HepG2 (cell line): Measurements from ENCODE around the gene SHROOM1. TPM values are rescaled to one million over a fixed set of nuclear protein-coding genes. Genes with fewer than 3 reads are reported as not detected.

Experiments used
- GPN1 ChIP-seq: sonication (generic); formaldehyde crosslinking; IDR thresholded peaks from 2 replicates; pipeline ENCODE4 v1.5.1; 2020; ENCODE audit warnings: missing genetic modification reagents, borderline replicate concordance
- HNF4A ChIP-seq: sonication (generic); formaldehyde crosslinking; IDR thresholded peaks from 2 replicates; pipeline ENCODE4 v1.4.0; 2020; ENCODE audit warnings: missing genetic modification reagents
- HNRNPH1 ChIP-seq: fragments of 200-400 bp; formaldehyde crosslinking; optimal IDR thresholded peaks from 2 replicates; pipeline ENCODE3; 2017; ENCODE audit warnings: mild to moderate bottlenecking, low read depth, low read length
- KLF11 ChIP-seq: IDR thresholded peaks from 2 replicates; pipeline ENCODE4 v1.6.1; 2016; ENCODE audit warnings: missing compliant biosample characterization
- MAF1 ChIP-seq: sonication (generic); formaldehyde crosslinking; IDR thresholded peaks from 2 replicates; pipeline ENCODE4 v1.5.0; 2020; ENCODE audit warnings: missing genetic modification reagents, borderline replicate concordance
- PPARG ChIP-seq: conservative IDR thresholded peaks from 2 replicates; pipeline ENCODE4 v1.6.1; 2016; ENCODE audit warnings: missing biosample characterization, missing genetic modification reagents
- SIN3B ChIP-seq: fragments of 150-350 bp; IDR thresholded peaks from 2 replicates; pipeline ENCODE4 v1.6.1; 2014; ENCODE audit warnings: low read length
- SMAD1 ChIP-seq: sonication (generic); formaldehyde crosslinking; IDR thresholded peaks from 2 replicates; pipeline ENCODE4 v1.4.0; 2020; ENCODE audit warnings: missing genetic modification reagents, low read depth, mild to moderate bottlenecking, borderline replicate concordance
- SMARCE1 ChIP-seq: fragments of 450-650 bp; IDR thresholded peaks from 2 replicates; pipeline ENCODE4 v1.6.1; 2017; ENCODE audit warnings: borderline replicate concordance
- TEAD3 ChIP-seq: optimal IDR thresholded peaks from 2 replicates; pipeline ENCODE3; 2016; ENCODE audit warnings: borderline replicate concordance
- ZMAT3 ChIP-seq: sonication (generic); formaldehyde crosslinking; conservative IDR thresholded peaks from 2 replicates; pipeline ENCODE4 v1.7.0; 2021; ENCODE audit warnings: missing genetic modification reagents
- ZNF225 ChIP-seq: sonication (generic); formaldehyde crosslinking; IDR thresholded peaks from 2 replicates; pipeline ENCODE4 v1.4.0; 2020; ENCODE audit warnings: mild to moderate bottlenecking, missing genetic modification reagents
- ZNF256 ChIP-seq: sonication (generic); formaldehyde crosslinking; conservative IDR thresholded peaks from 2 replicates; pipeline ENCODE4 v1.4.0; 2020; ENCODE audit warnings: missing genetic modification reagents
- ZNF431 ChIP-seq: sonication (generic); formaldehyde crosslinking; IDR thresholded peaks from 2 replicates; pipeline ENCODE4 v1.9.0; 2022; ENCODE audit warnings: missing genetic modification reagents, low read depth, mild to moderate bottlenecking, borderline replicate concordance
- ZNF543 ChIP-seq: sonication (generic); formaldehyde crosslinking; IDR thresholded peaks from 2 replicates; pipeline ENCODE4 v1.4.0; 2020; ENCODE audit warnings: mild to moderate bottlenecking, missing genetic modification reagents
- ZNF614 ChIP-seq: IDR thresholded peaks from 2 replicates; pipeline ENCODE4 v1.6.1; 2018; ENCODE audit warnings: missing biosample characterization, missing genetic modification reagents, inconsistent platforms, borderline replicate concordance
- ZNF781 ChIP-seq: sonication (generic); formaldehyde crosslinking; IDR thresholded peaks from 2 replicates; pipeline ENCODE4 v1.5.1; 2020; ENCODE audit warnings: borderline replicate concordance, mild to moderate bottlenecking, missing genetic modification reagents; ENCODE audit errors: not compliant biosample characterization
- ZNF83 ChIP-seq: sonication (generic); formaldehyde crosslinking; IDR thresholded peaks from 2 replicates; pipeline ENCODE4 v1.4.0; 2020; ENCODE audit warnings: missing genetic modification reagents, mild to moderate bottlenecking, borderline replicate concordance
- polyA plus RNA-seq, 8 experiments: library from polyadenylated mRNA; depleted of rRNA in 3 of 8; stranded (reverse) in 7 of 8; unstranded in 1 of 8; fragments of >200 nt; fragmentation: Illumina TruSeq in 4 of 8; extraction: Trizol in 4 of 8; gene quantifications; 2 replicates each; pipeline versions ENCODE4 v1.2.1 to v1.2.3, GENCODE V29; 2011 to 2016; ENCODE audit warnings: low read depth in 4 of 8, missing spikeins in 1 of 8, mixed read lengths in 1 of 8; ENCODE audit not compliant: insufficient read depth in 1 of 8
- total RNA-seq, 5 experiments: library from RNA; depleted of rRNA; stranded (reverse); fragments of >200 nt; fragmentation: Illumina TruSeq; extraction: Trizol; gene quantifications; 2 replicates each; pipeline ENCODE4 v1.2.3, GENCODE V29; 2016; ENCODE audit warnings: low read depth in 1 of 5
- TF ChIP-seq, protein P1 (sequence below): sonication (generic); formaldehyde crosslinking; IDR thresholded peaks from 2 replicates; pipeline ENCODE4 v1.4.0; 2020; ENCODE audit warnings: missing genetic modification reagents, borderline replicate concordance
- TF ChIP-seq, protein P2 (sequence below): IDR thresholded peaks from 2 replicates; pipeline ENCODE4 v1.6.1; 2012; ENCODE audit warnings: inconsistent platforms
- TF ChIP-seq, protein P3 (sequence below): sonication (generic); formaldehyde crosslinking; IDR thresholded peaks from 2 replicates; pipeline ENCODE4 v1.5.0; 2020; ENCODE audit warnings: mild to moderate bottlenecking, missing genetic modification reagents
- TF ChIP-seq, protein P4 (sequence below): IDR thresholded peaks from 2 replicates; pipeline ENCODE4 v1.4.0; 2020; ENCODE audit warnings: mild to moderate bottlenecking, missing genetic modification reagents
- TF ChIP-seq, protein P5 (sequence below): sonication (generic); formaldehyde crosslinking; IDR thresholded peaks from 2 replicates; pipeline ENCODE4 v1.8.0; 2022; ENCODE audit warnings: missing genetic modification reagents, low read depth, mild to moderate bottlenecking, borderline replicate concordance

The SHROOM1 gene
- total and polyA plus RNA-seq, 2 of the 13 experiments (the other 11 are each of a cell fraction or from before 2014, with no cell fraction given) = 18.2 to 25.7 TPM

DNA sequence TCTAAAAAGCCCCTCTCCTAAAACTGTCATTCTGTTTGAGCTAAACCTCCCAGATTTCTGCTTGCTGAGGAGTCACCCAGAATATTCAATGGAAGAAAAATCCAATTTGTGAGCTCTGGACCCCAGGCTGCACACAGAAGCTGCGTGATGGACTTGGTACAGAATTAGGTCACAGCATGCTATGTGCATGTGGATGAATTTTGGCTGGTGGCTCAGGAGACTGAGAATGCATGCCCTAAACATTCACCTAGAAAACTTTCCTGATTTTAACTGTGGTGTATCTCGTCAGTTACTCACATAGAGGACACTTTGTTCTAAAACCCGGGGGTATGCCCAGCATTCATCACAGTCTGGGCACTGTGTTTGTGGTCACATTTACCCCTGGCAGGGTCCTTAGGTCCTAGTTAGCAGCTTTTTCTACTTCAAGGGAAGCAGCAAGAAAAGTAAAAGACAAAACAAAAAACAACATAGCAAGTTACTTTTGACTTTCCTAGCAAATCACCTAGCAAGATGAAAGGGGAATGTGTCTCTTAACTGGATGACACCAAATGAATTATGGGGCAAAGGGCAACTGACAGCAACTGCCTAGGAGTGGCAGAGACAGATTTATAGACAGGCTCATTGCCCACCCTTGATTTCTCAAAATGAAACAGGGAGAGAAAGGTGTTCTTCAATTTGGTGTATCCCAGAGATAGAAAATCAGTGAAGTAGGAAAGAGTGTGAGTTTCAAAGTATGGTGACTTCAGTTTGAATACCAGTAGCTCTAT is 8.3 kb upstream of the SHROOM1 start (continued):
- TF ChIP-seq, protein P1, sequence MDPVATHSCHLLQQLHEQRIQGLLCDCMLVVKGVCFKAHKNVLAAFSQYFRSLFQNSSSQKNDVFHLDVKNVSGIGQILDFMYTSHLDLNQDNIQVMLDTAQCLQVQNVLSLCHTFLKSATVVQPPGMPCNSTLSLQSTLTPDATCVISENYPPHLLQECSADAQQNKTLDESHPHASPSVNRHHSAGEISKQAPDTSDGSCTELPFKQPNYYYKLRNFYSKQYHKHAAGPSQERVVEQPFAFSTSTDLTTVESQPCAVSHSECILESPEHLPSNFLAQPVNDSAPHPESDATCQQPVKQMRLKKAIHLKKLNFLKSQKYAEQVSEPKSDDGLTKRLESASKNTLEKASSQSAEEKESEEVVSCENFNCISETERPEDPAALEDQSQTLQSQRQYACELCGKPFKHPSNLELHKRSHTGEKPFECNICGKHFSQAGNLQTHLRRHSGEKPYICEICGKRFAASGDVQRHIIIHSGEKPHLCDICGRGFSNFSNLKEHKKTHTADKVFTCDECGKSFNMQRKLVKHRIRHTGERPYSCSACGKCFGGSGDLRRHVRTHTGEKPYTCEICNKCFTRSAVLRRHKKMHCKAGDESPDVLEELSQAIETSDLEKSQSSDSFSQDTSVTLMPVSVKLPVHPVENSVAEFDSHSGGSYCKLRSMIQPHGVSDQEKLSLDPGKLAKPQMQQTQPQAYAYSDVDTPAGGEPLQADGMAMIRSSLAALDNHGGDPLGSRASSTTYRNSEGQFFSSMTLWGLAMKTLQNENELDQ (CRISPR knock-in tag) = no peak
- TF ChIP-seq, protein P2, sequence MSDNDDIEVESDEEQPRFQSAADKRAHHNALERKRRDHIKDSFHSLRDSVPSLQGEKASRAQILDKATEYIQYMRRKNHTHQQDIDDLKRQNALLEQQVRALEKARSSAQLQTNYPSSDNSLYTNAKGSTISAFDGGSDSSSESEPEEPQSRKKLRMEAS = no peak; the same call in 1 of the 2 replicates
- TF ChIP-seq ZNF225 (CRISPR knock-in tag) (no peak), TEAD3 (CRISPR knock-in tag) (peak; percentile 70), MAF1 (CRISPR knock-in tag) (no peak), KLF11 (CRISPR knock-in tag) (no peak), SIN3B (no peak), HNRNPH1 (no peak), HNF4A (peak; percentile 84), PPARG (CRISPR knock-in tag) (peak; percentile 68), ZMAT3 (no peak), SMARCE1 (no peak), ZNF543 (CRISPR knock-in tag) (no peak), ZNF781 (no peak), SMAD1 (CRISPR knock-in tag) (no peak), ZNF83 (no peak), ZNF256 (CRISPR knock-in tag) (no peak), ZNF431 (CRISPR knock-in tag) (no peak), ZNF614 (0 out of 2 replicates have a peak, but pooled peaks have one; percentile 20), GPN1 (CRISPR knock-in tag) (no peak)
- TF ChIP-seq, protein P3, sequence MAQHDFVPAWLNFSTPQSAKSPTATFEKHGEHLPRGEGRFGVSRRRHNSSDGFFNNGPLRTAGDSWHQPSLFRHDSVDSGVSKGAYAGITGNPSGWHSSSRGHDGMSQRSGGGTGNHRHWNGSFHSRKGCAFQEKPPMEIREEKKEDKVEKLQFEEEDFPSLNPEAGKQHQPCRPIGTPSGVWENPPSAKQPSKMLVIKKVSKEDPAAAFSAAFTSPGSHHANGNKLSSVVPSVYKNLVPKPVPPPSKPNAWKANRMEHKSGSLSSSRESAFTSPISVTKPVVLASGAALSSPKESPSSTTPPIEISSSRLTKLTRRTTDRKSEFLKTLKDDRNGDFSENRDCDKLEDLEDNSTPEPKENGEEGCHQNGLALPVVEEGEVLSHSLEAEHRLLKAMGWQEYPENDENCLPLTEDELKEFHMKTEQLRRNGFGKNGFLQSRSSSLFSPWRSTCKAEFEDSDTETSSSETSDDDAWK (CRISPR knock-in tag) = no peak
- TF ChIP-seq, protein P4, sequence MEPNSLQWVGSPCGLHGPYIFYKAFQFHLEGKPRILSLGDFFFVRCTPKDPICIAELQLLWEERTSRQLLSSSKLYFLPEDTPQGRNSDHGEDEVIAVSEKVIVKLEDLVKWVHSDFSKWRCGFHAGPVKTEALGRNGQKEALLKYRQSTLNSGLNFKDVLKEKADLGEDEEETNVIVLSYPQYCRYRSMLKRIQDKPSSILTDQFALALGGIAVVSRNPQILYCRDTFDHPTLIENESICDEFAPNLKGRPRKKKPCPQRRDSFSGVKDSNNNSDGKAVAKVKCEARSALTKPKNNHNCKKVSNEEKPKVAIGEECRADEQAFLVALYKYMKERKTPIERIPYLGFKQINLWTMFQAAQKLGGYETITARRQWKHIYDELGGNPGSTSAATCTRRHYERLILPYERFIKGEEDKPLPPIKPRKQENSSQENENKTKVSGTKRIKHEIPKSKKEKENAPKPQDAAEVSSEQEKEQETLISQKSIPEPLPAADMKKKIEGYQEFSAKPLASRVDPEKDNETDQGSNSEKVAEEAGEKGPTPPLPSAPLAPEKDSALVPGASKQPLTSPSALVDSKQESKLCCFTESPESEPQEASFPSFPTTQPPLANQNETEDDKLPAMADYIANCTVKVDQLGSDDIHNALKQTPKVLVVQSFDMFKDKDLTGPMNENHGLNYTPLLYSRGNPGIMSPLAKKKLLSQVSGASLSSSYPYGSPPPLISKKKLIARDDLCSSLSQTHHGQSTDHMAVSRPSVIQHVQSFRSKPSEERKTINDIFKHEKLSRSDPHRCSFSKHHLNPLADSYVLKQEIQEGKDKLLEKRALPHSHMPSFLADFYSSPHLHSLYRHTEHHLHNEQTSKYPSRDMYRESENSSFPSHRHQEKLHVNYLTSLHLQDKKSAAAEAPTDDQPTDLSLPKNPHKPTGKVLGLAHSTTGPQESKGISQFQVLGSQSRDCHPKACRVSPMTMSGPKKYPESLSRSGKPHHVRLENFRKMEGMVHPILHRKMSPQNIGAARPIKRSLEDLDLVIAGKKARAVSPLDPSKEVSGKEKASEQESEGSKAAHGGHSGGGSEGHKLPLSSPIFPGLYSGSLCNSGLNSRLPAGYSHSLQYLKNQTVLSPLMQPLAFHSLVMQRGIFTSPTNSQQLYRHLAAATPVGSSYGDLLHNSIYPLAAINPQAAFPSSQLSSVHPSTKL = peak; percentile 62
- TF ChIP-seq, protein P5, sequence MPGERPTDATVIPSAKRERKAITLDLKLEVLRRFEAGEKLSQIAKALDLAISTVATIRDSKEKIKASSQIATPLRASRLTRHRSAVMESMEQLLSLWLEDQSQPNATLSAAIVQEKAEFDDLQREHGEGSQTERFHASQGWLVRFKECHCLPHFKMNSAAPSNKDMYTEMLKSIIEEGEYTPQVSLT = no peak
